ENCODE results near the gene PARD3. TPM values are rescaled to one million over a fixed set of nuclear protein-coding genes. Genes with fewer than 3 reads are reported as not detected.

PARD3 gene
- total RNA-seq, 4 donors from 2014 or later: 27.3 to 65.3 (median 55.6) TPM

- H3K9me3 ChIP-seq: no peaks in the 10 kb centered on the region
- WGBS, 2 donors (ENCODE audit: low coverage in 1 of 2): 84 to 93% methylated on average over 1 of the region's 1 CpG
These were observed 657.6 kb downstream of the PARD3 start for GRCh38 chr10:34157501-34157900.

GRCh38 chr10:34156781-34157425 lies 658.2 kb downstream of the PARD3 start:
- no peaks in the 10 kb centered on the region for H3K36me3 ChIP-seq
- 71% methylated on average over 5 to 6 of the region's 6 CpGs for WGBS, 2 donors (ENCODE audit: low coverage in 1 of 2)
- H3K27ac ChIP-seq: peak overlapping the region in 1 of 4 donors; percentile 19

More at GRCh38 chr10:34157501-34157900, 657.6 kb downstream of the PARD3 start:
- peak overlapping the region in 1 of 4 donors; percentile 19 for H3K27ac ChIP-seq
- no peaks in the 10 kb centered on the region for H3K36me3 ChIP-seq
- H3K27me3 ChIP-seq: no peaks in the 10 kb centered on the region
- no peak for TF ChIP-seq EP300 (IDR thresholded peaks at IDR 0.05; ENCODE audit: low read depth)
- TF ChIP-seq CTCF (IDR thresholded peaks at IDR 0.05): no peak
- no peak for TF ChIP-seq POLR2A (IDR thresholded peaks at IDR 0.05)
- no peak for TF ChIP-seq POLR2AphosphoS5 (IDR thresholded peaks at IDR 0.05)
- no peaks in the 10 kb centered on the region for H3K4me1 ChIP-seq
- intact Hi-C loops (cut with DNase I; ENCODE audit: low total_unique reads) (no loop called here), in situ Hi-C loops (cut with MboI; ENCODE audit: low pct_ligation_motif_present in 1 of 4, low pct_unique_long_range_greater_than_20kb in 1 of 4, low sequenced_read_pairs in 3 of 4) (no loop called here)
- DNase-seq: no peak
- H3K4me3 ChIP-seq: no peak overlapping the region

GRCh38 chr10:34155812-34156211 lies 659.3 kb downstream of the PARD3 start:
- in situ Hi-C loops (cut with MboI; ENCODE audit: low pct_ligation_motif_present in 1 of 4, low pct_unique_long_range_greater_than_20kb in 1 of 4, low sequenced_read_pairs in 3 of 4) (no loop called here), intact Hi-C loops (cut with DNase I; ENCODE audit: low total_unique reads) (no loop called here)
- DNase-seq: no peak
- H3K4me1 ChIP-seq: no peaks in the 10 kb centered on the region
- no peaks in the 10 kb centered on the region for H3K27me3 ChIP-seq
- 29 to 87% methylated on average over 1 to 3 of the region's 3 CpGs for WGBS, 2 donors (ENCODE audit: low coverage in 1 of 2)
- H3K27ac ChIP-seq: no peak overlapping the region
- H3K4me3 ChIP-seq: no peak overlapping the region
- H3K36me3 ChIP-seq: no peaks in the 10 kb centered on the region
- H3K9me3 ChIP-seq: no peaks in the 10 kb centered on the region
- no peak for TF ChIP-seq POLR2A (IDR thresholded peaks at IDR 0.05)
- TF ChIP-seq POLR2AphosphoS5 (IDR thresholded peaks at IDR 0.05): no peak
- TF ChIP-seq EP300 (IDR thresholded peaks at IDR 0.05; ENCODE audit: low read depth): no peak
- no peak for TF ChIP-seq CTCF (IDR thresholded peaks at IDR 0.05)

More at GRCh38 chr10:34156781-34157425, 658.2 kb downstream of the PARD3 start:
- Histone ChIP-seq H3K4me1 (no peaks in the 10 kb centered on the region), H3K4me3 (no peak overlapping the region), H3K9me3 (no peaks in the 10 kb centered on the region), H3K27me3 (no peaks in the 10 kb centered on the region)
- in situ Hi-C loops (cut with MboI; ENCODE audit: low pct_ligation_motif_present in 1 of 4, low pct_unique_long_range_greater_than_20kb in 1 of 4, low sequenced_read_pairs in 3 of 4) (no loop called here), intact Hi-C loops (cut with DNase I; ENCODE audit: low total_unique reads) (no loop called here)
- DNase-seq: no peak
- TF ChIP-seq POLR2AphosphoS5 (IDR thresholded peaks at IDR 0.05): no peak
- no peak for TF ChIP-seq CTCF (IDR thresholded peaks at IDR 0.05)
- no peak for TF ChIP-seq POLR2A (IDR thresholded peaks at IDR 0.05)
- TF ChIP-seq EP300 (IDR thresholded peaks at IDR 0.05; ENCODE audit: low read depth): no peak

GRCh38 chr10:34154383-34154900 lies 660.7 kb downstream of the PARD3 start:
- H3K4me3 ChIP-seq: no peak overlapping the region
- in situ Hi-C loops (cut with MboI; ENCODE audit: low pct_ligation_motif_present in 1 of 4, low pct_unique_long_range_greater_than_20kb in 1 of 4, low sequenced_read_pairs in 3 of 4): no loop called here

More at GRCh38 chr10:34154383-34154900, 660.7 kb downstream of the PARD3 start:
- H3K9me3 ChIP-seq: no peaks in the 10 kb centered on the region
- no peak for DNase-seq
- 72 to 76% methylated on average over 4 to 5 of the region's 5 CpGs for WGBS, 2 donors (ENCODE audit: low coverage in 1 of 2)
- no peak for TF ChIP-seq POLR2AphosphoS5 (IDR thresholded peaks at IDR 0.05)
- TF ChIP-seq POLR2A (IDR thresholded peaks at IDR 0.05): no peak
- TF ChIP-seq CTCF (IDR thresholded peaks at IDR 0.05): no peak
- no peak for TF ChIP-seq EP300 (IDR thresholded peaks at IDR 0.05; ENCODE audit: low read depth)
- H3K27ac ChIP-seq: no peak overlapping the region
- H3K36me3 ChIP-seq: no peaks in the 10 kb centered on the region
- no peaks in the 10 kb centered on the region for H3K4me1 ChIP-seq
- intact Hi-C loops (cut with DNase I; ENCODE audit: low total_unique reads): no loop called here
- no peaks in the 10 kb centered on the region for H3K27me3 ChIP-seq
